T1000 (cell line): ENCODE data around the gene CARS1.

Experiments
- DNase-seq: peaks from one replicate; lab custom pipeline; 2025; ENCODE audit warnings: mixed read lengths; lab: John Stamatoyannopoulos, UW

CARS1 gene

DNA sequence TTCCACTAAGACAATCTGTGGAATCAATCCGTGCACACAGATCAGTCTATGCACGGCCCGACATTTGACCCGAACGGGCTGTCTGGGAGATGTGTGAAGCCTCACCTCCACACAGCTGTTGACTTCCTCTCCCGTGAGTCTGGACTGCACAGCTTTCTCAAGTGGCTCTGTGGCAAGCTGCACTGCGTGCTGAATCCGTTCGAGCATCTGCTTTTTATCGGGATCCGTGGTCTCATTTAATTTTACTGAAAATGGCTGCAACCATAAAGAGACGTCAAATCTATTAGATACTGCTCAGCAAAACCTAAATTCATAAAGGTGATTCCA is 19.3 kb downstream of the CARS1 start:
- no peak for DNase-seq

DNA sequence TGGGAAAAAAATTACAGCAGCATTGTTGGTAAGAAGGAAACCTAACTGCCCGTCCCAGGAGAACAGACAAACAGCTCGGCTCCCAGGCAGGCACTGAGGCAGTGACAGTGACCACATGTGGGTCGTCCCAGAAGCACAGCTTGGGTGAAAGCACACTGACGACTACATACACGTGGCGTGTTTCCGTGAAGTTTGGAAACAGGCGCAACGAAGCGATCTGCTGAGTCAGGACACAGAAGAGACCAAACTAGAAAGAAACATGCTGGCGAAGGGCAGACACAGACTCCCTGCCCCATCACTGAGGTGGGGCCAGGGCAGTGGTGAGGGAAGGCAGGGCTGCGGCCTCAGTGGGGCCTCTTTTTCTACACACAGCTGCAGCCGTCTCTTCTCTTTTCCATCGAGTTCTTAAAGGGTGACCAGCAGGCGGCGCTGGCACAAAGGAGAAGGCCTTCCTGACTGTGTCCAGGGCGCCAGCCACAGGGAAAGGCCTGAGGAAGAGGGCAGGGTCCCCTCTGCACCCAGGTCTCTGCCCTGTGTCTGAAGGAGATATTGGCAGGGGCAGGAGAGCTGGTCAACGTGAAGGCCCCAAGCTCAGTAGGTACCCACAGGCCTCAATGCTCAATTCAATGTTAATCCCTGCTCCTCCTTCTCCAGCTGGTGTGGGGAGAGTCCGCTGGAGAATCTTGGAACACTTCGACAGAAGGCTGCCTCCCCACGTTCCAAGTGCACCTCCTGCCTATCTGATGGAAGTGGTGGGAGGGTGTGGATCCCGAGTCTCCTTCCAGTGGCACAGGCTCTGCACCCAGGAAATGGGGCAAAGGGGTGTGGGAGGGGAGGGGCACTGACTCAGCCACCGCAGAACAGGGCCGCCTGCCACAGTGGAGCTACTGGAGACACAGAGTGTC is 19.9 kb downstream of the CARS1 start:
- DNase-seq = peak; percentile 28

DNA sequence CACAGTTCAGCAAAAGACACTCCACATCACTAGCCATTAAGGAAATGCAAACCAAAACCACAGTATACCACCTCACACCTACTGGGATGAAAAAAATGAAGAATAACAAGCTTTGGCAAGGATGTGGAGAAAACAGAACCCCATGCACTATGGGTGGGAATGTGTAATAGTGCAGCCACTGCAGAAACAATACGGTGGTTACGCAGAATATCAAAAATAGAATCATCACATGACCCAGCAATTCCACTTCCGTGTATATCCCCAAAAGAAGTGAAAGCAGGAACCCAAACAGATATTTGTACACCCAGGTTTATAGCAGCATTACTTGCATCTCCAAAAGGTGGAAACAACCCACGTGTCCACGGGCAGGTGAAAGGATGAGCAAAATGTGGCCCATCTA is 20.8 kb downstream of the CARS1 start:
- DNase-seq = no peak

DNA sequence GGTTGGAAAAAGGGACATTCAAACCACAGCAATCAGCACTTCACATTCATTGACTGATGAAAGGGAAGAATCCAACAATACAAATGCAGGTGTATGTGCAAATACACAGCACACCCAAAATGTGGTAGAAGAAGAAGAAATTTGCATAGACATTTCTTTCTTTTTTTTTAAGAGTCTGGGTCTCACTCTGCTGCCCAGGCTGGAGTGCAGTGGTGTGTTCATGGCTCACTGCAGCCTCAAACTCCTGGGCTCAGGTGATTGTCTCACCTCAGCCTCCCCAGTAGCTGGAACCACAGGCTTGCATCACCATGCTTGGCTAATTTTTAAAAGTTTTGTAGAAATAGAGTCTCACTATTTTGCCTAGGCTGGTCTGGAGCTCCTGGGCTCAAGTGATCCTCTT is 21.9 kb downstream of the CARS1 start:
- no peak for DNase-seq

DNA sequence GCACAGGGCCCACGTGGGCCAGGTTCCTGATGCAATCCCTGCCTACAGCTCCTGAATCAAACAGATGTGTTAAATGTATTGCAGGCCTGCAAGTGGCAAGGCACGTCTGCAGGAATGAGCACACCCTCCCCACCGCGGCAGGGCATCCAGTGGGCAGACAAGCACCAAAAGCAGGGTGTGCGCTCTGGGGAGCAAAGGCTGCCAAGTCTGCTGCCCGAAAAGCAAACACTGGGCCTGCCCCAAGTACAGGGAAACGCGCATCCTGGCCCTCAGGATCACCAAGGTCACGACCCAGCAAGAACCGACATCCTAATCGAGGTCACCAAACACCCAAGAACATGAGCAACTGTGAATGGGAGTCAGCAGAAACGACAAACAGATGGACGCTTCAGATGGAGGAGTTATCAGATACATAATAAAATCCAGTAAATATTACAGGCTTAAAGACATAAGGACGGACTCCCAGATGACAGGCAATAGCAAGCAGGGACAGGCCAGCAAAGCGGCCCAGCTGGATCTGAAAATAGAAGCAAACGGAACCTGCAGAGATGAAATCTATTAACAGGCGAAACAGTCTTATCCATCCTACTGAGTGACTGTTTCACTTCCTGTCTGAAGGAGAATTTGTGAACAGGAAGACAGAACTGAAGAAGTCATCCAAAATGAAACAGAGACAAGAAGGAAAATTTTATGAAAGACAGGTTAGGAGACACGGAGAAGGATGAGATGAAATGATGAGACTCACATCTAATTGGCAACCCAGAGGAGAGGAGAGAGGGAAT is 26.7 kb downstream of the CARS1 start:
- no peak for DNase-seq

DNA sequence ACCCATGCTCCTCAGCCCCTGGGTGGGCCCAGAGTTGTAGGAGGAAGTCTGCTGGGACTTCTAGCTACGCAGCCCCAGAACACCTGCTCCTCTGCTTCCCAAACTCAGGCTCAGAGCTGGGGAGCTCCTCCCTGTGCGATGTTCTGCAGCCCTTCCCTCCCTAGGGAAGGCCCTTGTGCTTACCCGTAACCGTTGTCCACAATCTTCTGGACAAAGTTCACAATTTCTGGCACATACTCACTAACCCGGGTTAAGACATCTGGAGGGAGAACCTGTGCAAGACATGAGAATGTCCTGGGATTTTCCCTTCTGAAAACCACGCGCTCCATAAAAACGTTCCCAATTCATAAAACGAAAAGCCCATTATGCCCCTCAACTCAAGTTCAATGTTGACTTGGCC is 28.4 kb downstream of the CARS1 start:
- DNase-seq = no peak

DNA sequence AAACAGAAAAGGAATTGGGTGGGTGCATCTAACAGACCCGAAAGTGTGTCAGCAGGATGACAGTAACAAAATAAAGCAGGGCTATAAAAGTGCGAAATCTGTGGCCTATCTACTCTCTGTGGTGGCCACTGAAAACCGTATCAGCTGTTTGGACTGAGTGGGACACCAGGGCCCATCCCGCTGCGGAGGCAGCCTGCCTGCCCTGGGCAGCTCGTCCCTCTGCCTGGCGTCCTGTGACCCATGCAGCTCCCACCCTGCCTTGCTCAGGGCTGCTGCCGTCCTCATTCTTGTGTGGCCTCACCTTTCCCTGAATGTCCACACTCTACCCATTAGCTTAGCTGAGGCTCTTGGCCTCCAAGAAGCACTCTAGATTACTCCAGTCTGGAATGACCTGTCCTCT is 30.4 kb downstream of the CARS1 start:
- no peak for DNase-seq

DNA sequence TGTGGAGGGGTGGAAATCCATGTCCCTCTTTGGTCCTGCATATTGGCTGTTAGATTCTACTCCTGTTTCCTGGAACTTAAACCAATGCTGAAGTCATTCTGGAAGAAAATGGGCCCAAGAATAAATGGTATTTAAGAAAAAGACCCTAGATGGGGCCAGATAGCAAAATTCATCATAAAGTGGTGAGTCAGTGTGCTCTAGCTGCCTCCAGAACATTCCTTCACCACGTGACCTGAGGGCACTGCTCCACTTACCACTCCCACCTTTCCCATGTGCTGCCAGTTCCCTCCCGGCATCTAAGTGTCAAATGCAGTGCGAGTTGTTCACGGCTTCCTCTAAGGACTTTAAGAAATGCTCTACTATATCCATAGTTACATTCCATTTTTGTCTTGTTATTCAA is 34.2 kb downstream of the CARS1 start:
- DNase-seq = no peak

DNA sequence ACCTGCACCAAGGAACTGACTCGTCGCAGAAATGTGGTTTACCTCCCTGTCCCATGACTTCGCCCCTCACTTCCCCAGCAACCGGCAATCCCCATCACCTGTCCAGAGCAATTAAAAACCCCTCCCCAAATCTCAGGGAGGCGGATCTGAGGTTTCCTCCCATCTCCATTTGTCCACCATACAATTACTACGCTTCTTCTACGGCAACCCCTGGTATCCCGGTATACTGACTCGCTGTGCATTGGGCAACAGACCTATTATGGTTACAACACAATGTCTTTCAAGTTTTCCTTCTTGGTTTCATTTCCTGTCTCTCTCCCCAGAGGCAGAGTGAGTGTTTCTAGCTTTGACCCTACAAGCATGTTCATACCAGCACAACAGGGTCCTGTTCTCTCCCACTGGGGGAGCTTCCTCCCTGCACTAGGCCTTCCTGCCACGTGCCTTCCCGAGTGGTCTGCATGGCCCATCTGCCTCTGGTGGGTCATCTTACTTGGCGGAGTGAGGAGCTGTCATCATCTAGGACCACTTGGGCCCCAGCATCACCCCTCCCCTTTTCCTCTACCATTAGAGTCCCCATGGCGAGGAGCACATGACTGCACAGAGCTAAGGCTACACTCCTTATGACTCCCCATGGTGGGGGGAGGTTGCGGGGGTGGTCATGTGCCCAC is 34.8 kb downstream of the CARS1 start:
- no peak for DNase-seq

DNA sequence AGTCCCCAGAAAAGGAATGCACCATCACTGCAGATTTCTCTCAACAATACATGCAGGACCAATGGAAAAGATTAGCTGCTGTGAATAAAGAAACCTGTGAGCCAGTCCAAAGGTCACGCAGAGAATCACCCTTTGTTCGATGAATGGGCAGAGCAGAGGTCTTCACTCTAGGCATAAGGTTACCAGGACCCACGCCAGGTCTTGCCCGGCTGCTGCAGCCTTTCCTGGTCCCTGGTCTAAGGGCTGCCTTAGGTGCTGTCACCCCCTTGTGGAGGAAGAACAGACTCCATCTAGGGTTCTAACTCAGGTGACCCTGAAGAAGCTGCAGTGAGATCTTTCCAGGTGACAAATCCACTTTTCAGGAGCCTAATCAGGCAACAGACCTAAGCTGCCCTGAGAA is 36.1 kb downstream of the CARS1 start:
- no peak for DNase-seq

DNA sequence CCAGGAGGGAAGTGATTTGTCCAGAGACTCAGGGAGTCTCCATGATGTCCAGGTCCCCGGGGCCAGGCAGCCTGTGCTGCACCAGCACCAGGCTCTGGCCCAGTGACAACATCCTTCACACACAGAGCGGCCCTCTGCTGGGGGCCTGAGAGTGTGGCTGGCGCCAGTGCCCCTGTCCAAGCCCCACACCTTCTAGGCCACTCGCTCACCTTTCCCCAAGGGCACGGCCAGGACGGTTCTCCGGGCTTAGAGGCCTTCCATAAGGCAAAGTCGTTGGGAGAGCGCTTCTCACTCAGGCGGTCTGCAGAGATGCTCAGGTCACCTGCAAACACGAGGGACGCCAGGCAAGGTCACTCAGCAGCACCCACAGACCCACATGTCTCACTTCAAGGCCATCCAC is 37.2 kb downstream of the CARS1 start:
- no peak for DNase-seq

DNA sequence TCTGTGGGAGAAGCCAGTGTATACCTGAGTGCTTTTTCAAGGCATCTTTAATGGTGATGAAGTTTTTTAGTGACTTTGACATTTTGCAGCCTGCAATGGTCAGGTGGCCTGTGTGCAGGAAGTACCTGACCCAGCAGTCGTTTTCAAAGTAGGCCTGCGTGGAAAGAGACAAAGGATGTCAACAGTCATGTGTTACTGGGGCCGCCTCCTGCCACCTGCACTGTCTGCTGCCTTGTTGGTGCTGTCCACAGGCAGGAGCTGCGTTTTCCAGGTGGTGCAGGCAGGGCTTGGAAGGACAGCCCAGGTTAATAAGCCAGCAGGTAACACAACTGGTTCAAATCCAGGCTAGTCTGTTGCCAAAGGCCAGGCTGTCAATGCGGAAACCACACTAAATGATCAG is 38.6 kb downstream of the CARS1 start:
- DNase-seq = no peak

DNA sequence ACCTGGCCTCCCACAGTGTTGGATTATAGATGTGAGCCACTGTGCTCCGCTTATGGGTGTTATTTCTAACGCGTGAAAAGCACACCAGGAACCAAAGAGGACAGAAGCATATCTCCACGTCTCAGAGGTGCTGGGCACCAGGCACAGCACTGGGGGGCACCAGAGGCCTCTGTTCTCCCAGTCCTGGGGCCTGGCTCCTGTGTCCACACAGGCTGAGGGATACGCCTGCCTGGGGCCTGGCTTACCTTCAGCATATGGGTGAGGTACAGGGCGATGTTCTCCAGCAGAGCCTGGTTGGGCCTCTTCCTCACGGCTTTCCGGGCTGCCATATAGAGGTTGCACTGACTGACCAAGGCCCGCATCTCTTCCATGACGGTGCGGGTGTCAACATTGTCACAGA is 40.4 kb downstream of the CARS1 start:
- no peak for DNase-seq

DNA sequence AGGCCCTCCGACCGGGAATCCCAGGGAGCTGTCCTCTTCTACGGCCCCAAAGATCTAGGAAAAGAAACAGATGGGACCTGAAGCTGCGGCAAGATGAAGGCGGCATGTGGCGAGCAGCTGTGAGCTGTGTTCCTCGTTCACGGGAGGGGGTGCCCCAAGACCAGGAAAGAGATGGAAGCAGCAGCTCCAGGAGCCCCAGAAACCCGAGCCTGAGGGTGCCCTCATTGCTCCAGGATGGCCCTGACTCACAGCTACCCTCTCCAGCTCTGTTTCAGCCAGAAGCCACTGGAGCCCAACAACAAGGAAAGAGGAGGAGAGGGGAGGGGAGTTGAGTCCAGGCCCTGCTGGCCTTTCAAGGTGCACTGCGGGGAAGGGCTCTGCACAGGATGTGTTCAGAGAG is 41.4 kb downstream of the CARS1 start:
- no peak for DNase-seq

DNA sequence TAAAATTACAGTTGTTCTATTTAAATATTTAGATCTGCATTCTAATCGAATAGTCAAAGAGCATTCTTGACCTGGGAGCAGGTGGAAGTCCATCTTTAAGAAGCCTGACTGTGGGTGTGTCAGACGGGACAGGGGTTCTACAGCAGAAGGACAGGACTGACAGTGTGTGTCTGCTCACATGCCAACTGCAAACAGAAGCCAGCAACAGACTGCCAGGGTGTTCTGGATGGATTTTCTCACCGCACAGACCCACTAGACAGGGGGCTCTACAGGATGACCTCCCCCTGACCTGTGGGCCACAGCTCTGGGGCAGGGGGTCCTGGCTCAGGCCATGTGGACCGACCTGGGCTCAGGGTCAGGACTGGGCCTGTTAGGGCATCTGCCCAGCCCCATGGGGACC is 42.3 kb downstream of the CARS1 start:
- no peak for DNase-seq

DNA sequence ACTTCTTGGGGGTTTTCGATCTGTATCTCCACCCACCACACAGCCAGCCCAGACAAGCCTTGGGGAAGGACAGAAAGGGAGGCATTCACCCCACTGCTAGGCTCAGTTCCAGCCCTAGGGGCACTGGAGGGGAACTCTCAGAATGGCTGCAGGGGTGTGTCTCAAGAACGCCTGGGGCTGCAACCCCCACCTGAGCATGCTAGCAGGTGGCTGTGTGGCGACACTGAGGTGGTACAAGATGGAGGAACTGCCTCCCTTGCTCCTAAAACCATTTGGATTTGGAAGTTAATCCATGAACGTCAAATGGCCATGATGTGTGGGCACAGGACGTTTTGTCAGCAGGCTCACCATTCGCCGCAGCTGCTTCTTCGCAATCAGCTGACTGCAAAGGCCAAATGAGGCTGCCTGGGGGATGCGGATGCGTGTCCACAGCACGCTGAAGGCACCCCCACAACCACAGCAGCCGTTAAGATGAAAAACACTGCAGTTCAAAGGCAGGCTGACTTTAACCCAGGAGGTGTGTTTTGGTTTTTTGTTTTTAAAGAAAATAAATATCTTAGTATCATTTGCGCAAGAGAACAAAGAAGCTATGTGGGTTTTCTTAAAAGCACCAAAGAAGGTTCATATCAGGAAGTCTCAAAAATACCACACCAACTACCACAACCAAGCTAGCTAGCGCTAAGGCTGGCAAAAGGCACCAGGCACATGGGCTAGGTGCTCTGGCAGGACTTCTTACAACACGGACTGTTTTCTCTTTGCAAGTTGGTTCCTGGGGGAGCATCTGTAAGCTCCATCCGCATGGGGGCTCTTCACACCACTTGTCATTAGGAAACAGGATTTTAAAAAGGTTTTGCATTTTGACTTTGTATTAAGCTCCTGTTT is 42.9 kb downstream of the CARS1 start:
- DNase-seq = no peak

DNA sequence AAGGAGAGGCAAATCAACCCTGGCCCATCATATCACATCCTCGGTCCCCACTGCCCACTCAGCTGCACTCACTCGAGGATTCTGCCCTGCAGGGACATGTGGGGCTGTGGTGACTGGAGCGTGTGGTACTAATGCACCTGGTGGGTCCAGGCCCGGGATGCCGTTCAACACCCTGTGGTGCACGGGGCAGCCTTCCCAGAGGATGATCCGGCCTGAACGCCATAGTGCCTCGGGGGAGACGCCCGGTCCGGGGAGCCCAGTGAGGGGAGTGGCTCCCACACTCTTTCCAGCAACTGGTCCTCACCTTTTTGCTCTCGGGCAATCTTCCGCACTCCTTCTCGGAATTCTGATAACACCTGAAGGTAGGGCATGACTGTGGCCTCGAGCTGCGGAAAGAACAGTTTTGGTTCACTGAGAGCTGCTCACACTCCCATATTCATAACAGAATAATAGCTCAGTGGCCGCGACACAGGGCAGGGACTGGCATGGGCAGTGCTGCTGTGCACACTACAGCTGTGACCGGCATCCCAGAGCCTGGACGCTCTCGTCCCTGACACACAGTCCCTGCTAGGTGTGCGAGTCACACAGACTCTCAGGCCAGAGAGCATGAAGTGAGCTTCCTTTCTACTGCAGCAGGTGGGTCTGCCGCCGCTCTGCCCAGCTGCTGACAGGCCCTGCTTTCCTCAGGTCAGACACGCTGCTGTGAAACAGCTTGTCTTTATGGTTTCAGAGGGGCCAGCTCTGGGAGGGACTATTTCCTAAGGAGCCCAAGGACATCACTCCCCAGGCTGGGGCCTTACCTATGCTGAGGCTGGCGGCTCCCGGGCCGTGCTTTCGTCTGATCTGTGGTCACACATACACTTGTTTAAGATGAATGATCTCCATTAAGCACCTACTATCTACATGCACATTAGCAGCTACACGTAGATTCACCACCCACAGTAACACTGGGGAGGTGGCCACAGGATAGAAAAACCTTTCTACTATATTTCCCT is 45.0 kb downstream of the CARS1 start:
- no peak for DNase-seq

DNA sequence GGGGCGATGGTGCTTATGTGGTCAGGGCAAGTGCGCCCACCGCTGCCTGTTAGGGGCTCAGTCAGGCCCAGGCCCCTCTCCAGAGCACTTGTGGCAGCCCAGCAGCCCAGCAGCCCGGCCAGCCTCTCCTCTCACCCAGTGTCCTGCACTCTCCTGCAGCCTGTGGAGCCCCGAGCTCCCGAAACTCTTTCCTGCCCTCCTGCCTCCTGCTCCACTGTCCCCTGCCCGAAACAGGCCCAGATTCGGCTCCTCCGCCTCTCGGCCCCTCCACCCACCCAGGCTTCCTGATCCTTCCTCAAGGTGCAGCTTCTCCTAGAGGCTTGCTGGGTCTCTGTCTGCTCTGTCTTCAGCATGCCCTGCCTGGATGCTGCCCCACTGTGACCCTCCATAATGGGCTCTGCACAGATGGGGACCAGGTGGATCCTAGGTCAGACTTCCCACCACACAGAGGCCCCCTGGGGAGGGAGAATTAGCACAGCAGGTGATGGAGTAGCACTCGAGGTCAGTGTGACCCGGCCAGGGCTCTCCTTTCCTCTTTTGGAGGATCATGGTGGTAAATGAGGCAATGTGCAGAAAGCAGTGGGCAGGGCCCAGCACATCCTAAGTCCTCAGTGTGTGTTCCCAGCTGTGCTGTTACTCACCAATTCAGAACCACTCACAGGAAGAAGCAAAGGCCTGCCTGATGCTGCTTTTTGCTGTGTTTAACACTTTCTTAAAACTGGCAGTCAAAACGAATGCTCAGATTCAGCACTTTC is 46.5 kb downstream of the CARS1 start:
- DNase-seq = no peak

DNA sequence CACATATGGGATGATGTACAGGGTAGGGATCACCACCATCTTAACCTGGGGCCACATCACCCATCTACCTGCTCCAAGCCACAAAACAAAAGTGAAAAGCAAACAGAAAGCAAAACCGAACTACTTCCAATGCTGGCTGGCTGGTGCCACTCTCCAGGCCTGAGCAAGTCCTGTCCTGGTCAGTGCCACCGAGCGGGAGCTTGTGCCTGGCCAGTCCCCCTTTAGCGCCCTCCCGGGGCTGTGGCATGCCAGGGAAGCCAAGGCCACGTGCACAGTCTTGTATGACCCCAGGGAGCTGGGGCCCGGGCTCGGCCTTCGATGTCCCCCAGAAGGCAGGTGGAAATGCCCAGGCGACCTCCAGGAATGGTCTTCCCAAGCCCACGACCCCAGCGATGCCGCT is 47.2 kb downstream of the CARS1 start:
- no peak for DNase-seq

DNA sequence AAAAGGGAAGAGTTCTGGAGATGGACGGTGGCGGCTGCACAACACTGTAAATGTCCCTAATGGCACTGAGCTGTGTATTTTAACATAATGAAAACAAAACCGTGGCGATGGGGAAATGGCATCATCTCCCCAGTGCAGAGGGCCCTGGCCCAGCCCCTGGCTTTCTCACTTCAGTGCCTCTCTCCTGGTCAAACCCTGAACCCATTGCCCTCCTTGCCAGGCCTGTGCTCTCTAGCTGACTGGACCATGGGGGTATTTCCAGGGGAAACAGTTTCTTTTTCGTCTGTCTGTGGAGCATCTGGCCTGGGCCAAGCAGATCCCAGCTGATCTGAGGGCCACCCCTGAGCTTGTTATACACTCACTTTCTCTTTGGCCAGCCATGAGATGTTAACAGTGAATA is 47.7 kb downstream of the CARS1 start:
- no peak for DNase-seq
